H1 (cell line): Measurements from ENCODE around the gene MIB2. TPM values are rescaled to one million over a fixed set of nuclear protein-coding genes. Genes with fewer than 3 reads are reported as not detected.

ENCODE experiments used
- CTCF ChIA-PET: fragments of 300-600 bp; sonication (Branson Sonifier 250); formaldehyde crosslinking; loops from one replicate; lab custom pipeline; 2021; ENCODE audit not compliant: partially characterized antibody; lab: Charles Lee
- POLR2A ChIA-PET: fragments of 300-600 bp; sonication (Branson Sonifier 250); formaldehyde crosslinking; loops from one replicate; lab custom pipeline; 2021; ENCODE audit warnings: inconsistent platforms; ENCODE audit not compliant: partially characterized antibody; lab: Charles Lee
- DNase-seq, 2 experiments: peaks; one replicate each; pipeline versions ENCODE4 v3.0.0 to v3.0.0-alpha.2; 2010 to 2022; ENCODE audit warnings: low spot score in 2 of 2, low read depth in 1 of 2, mixed read lengths in 1 of 2
- FAIRE-seq: peaks from 2 replicates; lab custom pipeline; 2011; peaks lifted over from hg19 to GRCh38; lab: Jason Lieb, UNC
- H2AFZ ChIP-seq: 2 replicates; pipeline ENCODE4 v1.8.1; 2012; ENCODE audit warnings: low read length, inconsistent platforms
- H2AK5ac ChIP-seq: 2 replicates; pipeline ENCODE4 v1.6.1; 2013; ENCODE audit warnings: low read depth, low read length
- H2BK120ac ChIP-seq: replicated peaks from 2 replicates; pipeline ENCODE3; 2013; ENCODE audit warnings: low read depth, low read length, inconsistent platforms
- H2BK12ac ChIP-seq: 2 replicates; pipeline ENCODE4 v1.6.1; 2013; ENCODE audit warnings: low read depth, low read length
- H2BK15ac ChIP-seq: 2 replicates; pipeline ENCODE4 v1.6.1; 2013; ENCODE audit warnings: low read length
- H2BK20ac ChIP-seq: 2 replicates; pipeline ENCODE4 v1.6.1; 2013; ENCODE audit warnings: low read length
- H2BK5ac ChIP-seq: 2 replicates; pipeline ENCODE4 v1.6.1; 2013; ENCODE audit warnings: low read depth, low read length
- H3K14ac ChIP-seq: 2 replicates; pipeline ENCODE4 v1.6.1; 2013; ENCODE audit warnings: inconsistent platforms; ENCODE audit not compliant: insufficient read length
- H3K18ac ChIP-seq: 2 replicates; pipeline ENCODE4 v1.6.1; 2013; ENCODE audit warnings: low read length; ENCODE audit errors: extremely low read depth
- H3K23ac ChIP-seq: 2 replicates; pipeline ENCODE4 v1.6.1; 2013; ENCODE audit warnings: inconsistent platforms; ENCODE audit not compliant: insufficient read length
- H3K23me2 ChIP-seq: 2 replicates; pipeline ENCODE4 v1.6.1; 2013; ENCODE audit warnings: low read depth, low read length
- H3K27ac ChIP-seq: 2 replicates; pipeline ENCODE4 v1.6.1; 2011; ENCODE audit warnings: low read depth, low read length, inconsistent platforms
- H3K27me3 ChIP-seq, 4 experiments: replicated peaks in 1 of 4; 1 replicate in 1 of 4; 2 replicates in 3 of 4; pipeline versions ENCODE4 v1.6.1 to v1.8.1; 2011 to 2013; ENCODE audit warnings: low read length in 3 of 4, mild to moderate bottlenecking in 3 of 4, inconsistent platforms in 2 of 4, mixed read lengths in 2 of 4, moderate library complexity in 1 of 4; ENCODE audit not compliant: control insufficient read depth in 3 of 4, insufficient read depth in 3 of 4; ENCODE audit errors: extremely low read depth in 1 of 4
- H3K36me3 ChIP-seq, 4 experiments: 2 replicates each; pipeline versions ENCODE4 v1.6.1 to v1.8.1; 2011 to 2013; ENCODE audit warnings: mild to moderate bottlenecking in 4 of 4, low read length in 3 of 4, moderate library complexity in 2 of 4, control low read depth in 1 of 4, inconsistent platforms in 1 of 4; ENCODE audit not compliant: insufficient read depth in 4 of 4, control insufficient read depth in 2 of 4
- H3K4ac ChIP-seq: replicated peaks from 2 replicates; pipeline ENCODE3; 2013; ENCODE audit warnings: low read length, low read depth, mixed read lengths, inconsistent platforms; ENCODE audit not compliant: insufficient read length
- H3K4me1 ChIP-seq, 4 experiments: replicated peaks in 1 of 4; 1 replicate in 1 of 4; 2 replicates in 3 of 4; pipeline versions ENCODE4 v1.6.1 to v1.8.1; 2011 to 2013; ENCODE audit warnings: low read length in 3 of 4, inconsistent platforms in 2 of 4, mixed read lengths in 1 of 4; ENCODE audit not compliant: insufficient read depth in 4 of 4, control insufficient read depth in 3 of 4
- H3K4me2 ChIP-seq, 2 experiments: 2 replicates each; pipeline versions ENCODE4 v1.6.1 to v1.8.1; 2011 to 2013; ENCODE audit warnings: low read depth in 2 of 2, low read length in 2 of 2, control low read depth in 1 of 2, inconsistent platforms in 1 of 2, mild to moderate bottlenecking in 1 of 2; ENCODE audit not compliant: insufficient read depth in 1 of 2
- H3K4me3 ChIP-seq, 4 experiments: fragments of 200-600, 300-600 bp in 1 of 4; sonication (generic), shearing (Covaris generic), sonication (Bioruptor Twin) in 1 of 4; 2 replicates each; pipeline versions ENCODE4 v1.5.1 to v1.8.1; 2011 to 2016; ENCODE audit warnings: low read length in 4 of 4, low read depth in 3 of 4, control low read depth in 2 of 4, inconsistent platforms in 2 of 4, mild to moderate bottlenecking in 2 of 4, mixed read lengths in 1 of 4, moderate library complexity in 1 of 4; ENCODE audit not compliant: insufficient read depth in 2 of 4; ENCODE audit errors: extremely low read depth in 1 of 4
- H3K56ac ChIP-seq: replicated peaks from 2 replicates; pipeline ENCODE3; 2013; ENCODE audit warnings: low read depth, mild to moderate bottlenecking, mixed read lengths, low read length, inconsistent platforms; ENCODE audit not compliant: insufficient read length
- H3K79me1 ChIP-seq: 2 replicates; pipeline ENCODE4 v1.6.1; 2013; ENCODE audit warnings: low read depth, low read length, control low read depth
- H3K79me2 ChIP-seq, 2 experiments: 2 replicates each; pipeline versions ENCODE4 v1.6.1 to v1.8.1; 2012 to 2013; ENCODE audit warnings: low read length in 2 of 2, mild to moderate bottlenecking in 2 of 2, inconsistent platforms in 1 of 2; ENCODE audit not compliant: insufficient read depth in 2 of 2, control insufficient read depth in 1 of 2
- H3K9ac ChIP-seq, 4 experiments: replicated peaks in 1 of 4; 1 replicate in 1 of 4; 2 replicates in 3 of 4; pipeline versions ENCODE4 v1.6.1 to v1.8.1; 2011 to 2013; ENCODE audit warnings: low read depth in 3 of 4, low read length in 3 of 4, control low read depth in 2 of 4, mild to moderate bottlenecking in 2 of 4, moderate library complexity in 2 of 4, inconsistent platforms in 1 of 4; ENCODE audit errors: extremely low read depth in 1 of 4
- H3K9me3 ChIP-seq, 2 experiments: 2 replicates each; pipeline versions ENCODE4 v1.6.1 to v1.8.1; 2012 to 2013; ENCODE audit warnings: mild to moderate bottlenecking in 2 of 2, moderate library complexity in 2 of 2, control low read depth in 1 of 2, inconsistent platforms in 1 of 2, low read depth in 1 of 2, low read length in 1 of 2, mixed read lengths in 1 of 2; ENCODE audit not compliant: insufficient read depth in 2 of 2
- H4K20me1 ChIP-seq, 2 experiments: replicated peaks in 1 of 2; 2 replicates each; pipeline versions ENCODE3 to v1.8.1; 2011 to 2013; ENCODE audit warnings: inconsistent platforms in 2 of 2, low read length in 2 of 2, mild to moderate bottlenecking in 1 of 2; ENCODE audit not compliant: insufficient read depth in 2 of 2, control insufficient read depth in 1 of 2
- H4K5ac ChIP-seq: 2 replicates; pipeline ENCODE4 v1.6.1; 2013; ENCODE audit warnings: low read length, low read depth, mixed read lengths, inconsistent platforms; ENCODE audit not compliant: insufficient read length
- H4K8ac ChIP-seq: 2 replicates; pipeline ENCODE4 v1.8.0; 2013; ENCODE audit warnings: mild to moderate bottlenecking, moderate library complexity, low read length, inconsistent platforms; ENCODE audit not compliant: insufficient read depth; ENCODE audit errors: extremely low read depth
- H4K91ac ChIP-seq: replicated peaks from 2 replicates; pipeline ENCODE3; 2013; ENCODE audit warnings: low read length, mixed read lengths, inconsistent platforms; ENCODE audit not compliant: insufficient read length
- ATF2 ChIP-seq: IDR thresholded peaks from 2 replicates; pipeline ENCODE4 v1.6.1; 2012; ENCODE audit warnings: low read length, inconsistent platforms
- BRCA1 ChIP-seq: IDR thresholded peaks from 2 replicates; pipeline ENCODE4 v1.6.1; 2012; ENCODE audit warnings: low read depth, low read length, improper control_type of control experiment
- CHD2 ChIP-seq: IDR thresholded peaks from 2 replicates; pipeline ENCODE4 v1.6.1; 2012; ENCODE audit warnings: low read length, improper control_type of control experiment
- HDAC6 ChIP-seq: IDR thresholded peaks from one replicate; pipeline ENCODE4 v1.7.1; 2012; ENCODE audit warnings: low read depth, mild to moderate bottlenecking, inconsistent platforms, low read length, moderate library complexity
- JUND ChIP-seq: IDR thresholded peaks from 2 replicates; pipeline ENCODE4 v1.6.1; 2011; ENCODE audit warnings: mild to moderate bottlenecking, improper control_type of control experiment, low read length
- KDM4A ChIP-seq: IDR thresholded peaks from one replicate; pipeline ENCODE4 v1.7.1; 2012; ENCODE audit warnings: low read depth, mild to moderate bottlenecking, moderate library complexity, low read length, inconsistent platforms; ENCODE audit not compliant: severe bottlenecking
- POU5F1 ChIP-seq: IDR thresholded peaks from 2 replicates; pipeline ENCODE4 v1.6.1; 2011; ENCODE audit warnings: low read depth, mild to moderate bottlenecking, low read length, moderate library complexity
- SUZ12 ChIP-seq: fragments of 200-600 bp; sonication (generic); IDR thresholded peaks from 2 replicates; pipeline ENCODE4 v1.6.1; 2012; ENCODE audit warnings: mild to moderate bottlenecking, inconsistent platforms, low read length, moderate library complexity, mixed read lengths
- TAF7 ChIP-seq: optimal IDR thresholded peaks from 2 replicates; pipeline ENCODE3; 2011; ENCODE audit warnings: low read depth, mild to moderate bottlenecking, inconsistent platforms, low read length, moderate library complexity, borderline replicate concordance
- TEAD4 ChIP-seq: IDR thresholded peaks from 2 replicates; pipeline ENCODE4 v1.6.1; 2012; ENCODE audit warnings: low read depth, low read length, inconsistent platforms, mixed read lengths
- YY1 ChIP-seq: IDR thresholded peaks from 2 replicates; pipeline ENCODE4 v1.6.1; 2011; ENCODE audit warnings: low read depth, mild to moderate bottlenecking, low read length
- WGBS, 2 experiments: shearing (Covaris generic) in 1 of 2; methylation state at CpG; one replicate each; pipeline versions ENCODE4 v1.1.6 to v1.1.7; 2013 to 2015; ENCODE audit warnings: low lambda C conversion rate in 2 of 2, mixed read lengths in 2 of 2, inconsistent platforms in 1 of 2, low coverage in 1 of 2, missing lambda C conversion rate in 1 of 2; ENCODE audit not compliant: insufficient replicate concordance in 2 of 2, insufficient coverage in 1 of 2, insufficient read length in 1 of 2; ENCODE audit errors: extremely low coverage in 1 of 2, missing lambda C conversion rate in 1 of 2; 5-methylcytosine and 5-hydroxymethylcytosine counted together
- polyA plus RNA-seq, 7 experiments: library from polyadenylated mRNA; depleted of rRNA in 3 of 7; stranded (reverse) in 5 of 7; unstranded in 2 of 7; fragments of >200 nt in 5 of 7; fragments of 200-250 nt in 2 of 7; gene quantifications; 1 replicate in 5 of 7; 2 replicates in 1 of 7; 4 replicates in 1 of 7; pipeline versions ENCODE4 v1.2.1 to v1.2.3, GENCODE V29; 2011 to 2013; ENCODE audit warnings: missing spikeins in 2 of 7, mixed read lengths in 2 of 7
- total RNA-seq: library from RNA; stranded (reverse); fragmentation: NEBNext Ultra II Directional; extraction: Animal tissue kit (Norgen Biotek cat#: 25700); gene quantifications from 2 replicates; pipeline ENCODE4 v1.2.1, GENCODE V29; 2021

Gene MIB2
- total and polyA plus RNA-seq, 2 of the 8 experiments (the other 6 are each of a cell fraction or from before 2014, with no cell fraction given) = 32.5 to 60.0 TPM

DNA sequence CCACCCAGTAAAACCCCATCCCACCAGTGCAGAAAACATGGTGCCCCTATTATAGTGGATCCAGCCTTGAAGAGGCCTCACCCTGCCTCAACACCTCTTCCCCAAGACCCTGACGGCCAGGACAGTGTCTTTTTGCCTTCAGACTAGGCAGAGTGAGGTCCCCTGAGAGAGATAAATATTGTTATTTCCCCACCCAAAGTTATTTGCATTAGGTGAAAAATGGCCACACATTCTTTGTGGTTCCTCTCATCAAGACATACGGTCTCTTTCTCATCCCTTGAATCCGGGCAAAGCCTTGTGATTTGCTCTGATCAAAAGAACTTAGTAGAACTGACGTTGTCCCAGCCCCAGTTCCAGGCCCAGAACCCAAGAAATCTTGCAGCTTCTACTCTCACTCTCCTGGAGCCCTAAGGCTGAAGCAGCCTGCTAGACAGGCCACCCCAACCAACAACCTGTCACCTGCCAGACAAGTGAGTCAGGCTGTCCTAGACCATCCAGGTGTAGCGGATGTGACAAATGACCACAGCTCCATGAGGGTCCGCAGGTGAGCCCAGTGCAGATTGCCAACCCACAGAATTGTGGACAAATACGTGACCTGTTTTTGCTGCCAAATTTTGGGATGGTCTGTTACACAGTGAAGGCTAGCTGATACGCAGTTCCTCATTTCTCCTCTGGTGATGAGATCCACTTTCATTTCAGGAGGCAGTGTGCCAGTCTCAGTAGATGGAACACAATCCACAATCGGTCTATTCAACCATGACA is 32.5 kb upstream of the MIB2 start:
- ChIA-PET CTCF (interaction anchor here (0.6 to 0.7 kb wide), 2 partner anchors 24 to 36 kb away, joined by 5 read pairs; no protein-coding TSS in a partner anchor), POLR2A (interaction anchor here (1.3 kb wide), 1 partner anchor 15 kb away, joined by 3 read pairs; no protein-coding TSS in a partner anchor)
- no peak for TF ChIP-seq JUND
- no peak for TF ChIP-seq SUZ12
- no peak for TF ChIP-seq HDAC6
- no peak for TF ChIP-seq ATF2
- no peak for TF ChIP-seq YY1
- no peak for TF ChIP-seq TEAD4
- no peak for TF ChIP-seq TAF7
- no peak for TF ChIP-seq BRCA1
- TF ChIP-seq CHD2 = no peak
- no peak for TF ChIP-seq POU5F1
- no peak for TF ChIP-seq KDM4A

More for the DNA sequence above, 32.5 kb upstream of the MIB2 start:
- no peaks in the 10 kb centered on the region for H3K4me1 ChIP-seq
- H4K20me1 ChIP-seq = no peaks in the 10 kb centered on the region
- no peak for DNase-seq
- H3K9ac ChIP-seq = no peak overlapping the region
- no peak overlapping the region; the same call in 1 of the 2 replicates for H4K8ac ChIP-seq
- no peaks in the 10 kb centered on the region for H3K23me2 ChIP-seq
- H3K27me3 ChIP-seq = no peaks in the 10 kb centered on the region; a peak in 1 of 7 replicates
- H2BK15ac ChIP-seq = no peak overlapping the region
- H3K79me2 ChIP-seq = no peaks in the 10 kb centered on the region
- no peak overlapping the region for H3K27ac ChIP-seq
- no peak overlapping the region for H2BK5ac ChIP-seq
- H2BK12ac ChIP-seq = no peak overlapping the region
- H4K5ac ChIP-seq = no peak overlapping the region
- H3K4me2 ChIP-seq = no peak overlapping the region
- no peaks in the 10 kb centered on the region for H3K36me3 ChIP-seq
- H3K14ac ChIP-seq = no peak overlapping the region
- no peak for FAIRE-seq
- no peak overlapping the region for H2AFZ ChIP-seq
- no peak overlapping the region for H2AK5ac ChIP-seq
- H3K4me3 ChIP-seq = no peak overlapping the region
- no peak overlapping the region for H2BK20ac ChIP-seq
- WGBS, 2 experiments = 78% methylated on average over 9 of the region's 9 CpGs; no CpG with 5 or more reads in 1 of the 2 experiments
- H3K9me3 ChIP-seq = no peaks in the 10 kb centered on the region
- no peak overlapping the region for H3K4ac ChIP-seq
- H3K79me1 ChIP-seq = no peaks in the 10 kb centered on the region
- H2BK120ac ChIP-seq = no peak overlapping the region
- no peak overlapping the region for H4K91ac ChIP-seq
- no peak overlapping the region for H3K23ac ChIP-seq
- no peak overlapping the region for H3K18ac ChIP-seq
- H3K56ac ChIP-seq = no peak overlapping the region
